Sigmoid colon (tissue), 7 donors: ENCODE measurements around the gene CISH. TPM values are rescaled to one million over a fixed set of nuclear protein-coding genes. Genes with fewer than 3 reads are reported as not detected.
A peak's percentile ranks its signal among the peaks of the same experiment; 100 is the strongest.

ENCODE experiments used
- DNase-seq: peaks from one replicate; pipeline ENCODE4 v3.0.0-alpha.2; 2019
- H3K27ac ChIP-seq, 4 donors: fragments of 200-600 bp; sonication (generic); one replicate each; pipeline ENCODE4 v1.5.1; 2016 to 2019; ENCODE audit warnings: mild to moderate bottlenecking in 1 of 4
- H3K27me3 ChIP-seq, 3 donors: fragments of 200-600 bp; sonication (generic); one replicate each; pipeline ENCODE4 v1.5.1; 2019; ENCODE audit warnings: mild to moderate bottlenecking in 1 of 3
- H3K36me3 ChIP-seq, 4 donors: fragments of 200-600 bp; sonication (generic); one replicate each; pipeline ENCODE4 v1.5.1; 2016 to 2019
- H3K4me1 ChIP-seq, 4 donors: fragments of 200-600 bp; sonication (generic); one replicate each; pipeline ENCODE4 v1.5.1; 2017 to 2019
- H3K4me3 ChIP-seq, 4 donors: fragments of 200-600 bp; sonication (generic); one replicate each; pipeline ENCODE4 v1.5.1; 2017 to 2019; ENCODE audit warnings: mild to moderate bottlenecking in 2 of 4, moderate library complexity in 1 of 4
- H3K9me3 ChIP-seq, 4 donors: fragments of 200-600 bp in 3 of 4; sonication (generic) in 3 of 4; one replicate each; pipeline versions ENCODE4 v1.5.1 to v1.6.1; 2013 to 2019
- EP300 ChIP-seq, 4 donors: sonication (generic); formaldehyde crosslinking; IDR thresholded peaks; one replicate each; pipeline ENCODE4 v1.6.1; 2017; ENCODE audit warnings: antibody characterized with exemption in 4 of 4
- POLR2A ChIP-seq, 2 donors: fragments of 450-650 bp; IDR thresholded peaks; one replicate each; pipeline ENCODE4 v1.6.1; 2016; ENCODE audit warnings: antibody characterized with exemption in 2 of 2, mild to moderate bottlenecking in 2 of 2, moderate library complexity in 2 of 2
- POLR2AphosphoS5 ChIP-seq, 4 donors: sonication (generic); formaldehyde crosslinking; IDR thresholded peaks; one replicate each; pipeline ENCODE4 v1.6.1; 2017; ENCODE audit warnings: antibody characterized with exemption in 4 of 4
- WGBS, 2 donors: extraction: QIAGEN DNeasy Blood & Tissue Kit; methylation state at CpG; one replicate each; pipeline ENCODE4 v1.1.7; 2013; 5-methylcytosine and 5-hydroxymethylcytosine counted together
- intact Hi-C: fragments of 100-400 bp; cut with DNase I; formaldehyde crosslinking; loops from one replicate; pipeline ENCODE4 v1.15.1; 2023
- polyA plus RNA-seq, 3 donors: library from polyadenylated mRNA; stranded (reverse); fragments of 200-250 nt; gene quantifications; one replicate each; pipeline ENCODE4 v1.2.3, GENCODE V29; 2013
- total RNA-seq, 4 donors: library from RNA; depleted of rRNA; stranded (reverse); fragments of >200 nt; gene quantifications; one replicate each; pipeline ENCODE4 v1.1.0, GENCODE V29; 2016
- TF ChIP-seq, protein P1 (sequence below), 4 experiments: fragments of 450-650 bp in 3 of 4; fragments of 200-600 bp in 1 of 4; IDR thresholded peaks; one replicate each; pipeline ENCODE4 v1.5.1; 2016 to 2019; ENCODE audit warnings: antibody characterized with exemption in 4 of 4, mild to moderate bottlenecking in 3 of 4, moderate library complexity in 2 of 4
- donor health status: healthy with polysubstance abuse.
- donor health status: Bipolar disorder and iron deficiency.
- donor health status: healthy.

Gene CISH
- total and polyA plus RNA-seq, 7 donors = 2.1 to 17.0 (median 8.1) TPM

DNA sequence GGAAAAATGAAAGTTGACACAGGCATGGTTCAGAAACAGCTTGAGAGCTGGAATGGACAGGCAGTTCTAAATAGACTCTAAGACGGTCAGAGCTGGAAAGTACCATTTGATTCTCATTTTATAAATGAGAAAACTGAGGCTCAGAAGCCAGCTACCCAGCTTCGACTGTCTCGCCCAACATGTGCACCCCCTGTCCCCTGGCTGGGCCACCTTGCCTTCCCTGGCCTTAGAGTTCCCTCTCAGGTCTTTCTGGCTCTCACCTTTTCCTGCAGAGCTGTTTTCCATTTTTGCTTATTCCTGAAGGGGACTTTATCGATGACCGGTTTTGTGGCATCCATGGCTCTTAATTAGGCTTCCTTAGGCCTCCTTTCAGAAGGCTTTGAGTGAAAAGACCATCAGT, 45.8 kb upstream of the CISH start:
- no peak overlapping the region for H3K27ac ChIP-seq
- TF ChIP-seq POLR2A (IDR thresholded peaks at IDR 0.05) = no peak
- TF ChIP-seq, protein P1, sequence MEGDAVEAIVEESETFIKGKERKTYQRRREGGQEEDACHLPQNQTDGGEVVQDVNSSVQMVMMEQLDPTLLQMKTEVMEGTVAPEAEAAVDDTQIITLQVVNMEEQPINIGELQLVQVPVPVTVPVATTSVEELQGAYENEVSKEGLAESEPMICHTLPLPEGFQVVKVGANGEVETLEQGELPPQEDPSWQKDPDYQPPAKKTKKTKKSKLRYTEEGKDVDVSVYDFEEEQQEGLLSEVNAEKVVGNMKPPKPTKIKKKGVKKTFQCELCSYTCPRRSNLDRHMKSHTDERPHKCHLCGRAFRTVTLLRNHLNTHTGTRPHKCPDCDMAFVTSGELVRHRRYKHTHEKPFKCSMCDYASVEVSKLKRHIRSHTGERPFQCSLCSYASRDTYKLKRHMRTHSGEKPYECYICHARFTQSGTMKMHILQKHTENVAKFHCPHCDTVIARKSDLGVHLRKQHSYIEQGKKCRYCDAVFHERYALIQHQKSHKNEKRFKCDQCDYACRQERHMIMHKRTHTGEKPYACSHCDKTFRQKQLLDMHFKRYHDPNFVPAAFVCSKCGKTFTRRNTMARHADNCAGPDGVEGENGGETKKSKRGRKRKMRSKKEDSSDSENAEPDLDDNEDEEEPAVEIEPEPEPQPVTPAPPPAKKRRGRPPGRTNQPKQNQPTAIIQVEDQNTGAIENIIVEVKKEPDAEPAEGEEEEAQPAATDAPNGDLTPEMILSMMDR (IDR thresholded peaks at IDR 0.05) = no peak
- no peaks in the 10 kb centered on the region for H3K4me1 ChIP-seq
- intact Hi-C loops = no loop called here
- WGBS, 2 donors = 86 to 93% methylated on average over 5 of the region's 5 CpGs
- no peak for DNase-seq
- no peaks in the 10 kb centered on the region for H3K9me3 ChIP-seq
- H3K27me3 ChIP-seq = no peaks in the 10 kb centered on the region
- no peaks in the 10 kb centered on the region for H3K36me3 ChIP-seq
- no peak overlapping the region for H3K4me3 ChIP-seq

DNA sequence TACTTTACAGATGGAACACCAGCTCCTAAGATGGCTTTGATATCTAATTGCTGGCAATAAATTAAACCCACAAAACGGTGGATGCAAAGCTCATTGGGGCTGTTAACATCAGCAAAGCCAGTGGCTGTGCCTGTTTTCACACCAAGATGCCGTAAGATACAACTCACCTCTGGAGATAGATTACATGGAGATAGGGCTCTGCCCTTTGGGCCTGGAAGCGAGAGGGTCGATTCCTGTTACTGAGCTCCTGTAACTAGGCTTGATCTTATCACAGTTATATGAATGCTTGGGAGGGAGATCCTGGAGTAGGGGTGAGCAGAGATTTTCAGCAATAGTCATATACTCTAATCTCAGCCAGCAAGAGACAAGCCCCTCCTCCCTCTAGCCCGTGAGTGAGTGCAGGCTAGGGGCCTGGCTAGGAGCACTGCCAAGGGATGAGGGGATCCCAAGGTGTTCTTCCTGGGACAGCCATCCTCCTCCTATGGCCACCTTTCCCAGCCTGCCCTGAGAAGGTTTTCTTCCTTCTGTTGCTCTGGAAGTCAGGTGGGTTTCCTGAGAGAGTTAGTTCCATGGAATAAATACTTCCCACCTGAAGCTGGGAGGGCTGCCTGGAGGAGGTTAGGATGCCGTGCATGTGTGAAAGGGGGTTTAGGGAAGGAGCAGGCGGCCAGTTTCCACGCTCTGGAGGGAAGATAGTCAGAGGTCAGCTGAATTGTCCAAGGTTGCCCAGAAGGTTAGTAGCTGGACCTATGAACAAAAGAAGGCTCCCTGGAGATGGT, 45.0 kb upstream of the CISH start:
- H3K9me3 ChIP-seq = no peaks in the 10 kb centered on the region
- peak; percentile 45 for DNase-seq
- intact Hi-C loops = no loop called here
- TF ChIP-seq EP300 (IDR thresholded peaks at IDR 0.05) = no peak
- TF ChIP-seq POLR2AphosphoS5 (IDR thresholded peaks at IDR 0.05) = no peak
- no peak for TF ChIP-seq POLR2A (IDR thresholded peaks at IDR 0.05)
- TF ChIP-seq, protein P1 (IDR thresholded peaks at IDR 0.05) = no peak
- no peaks in the 10 kb centered on the region for H3K27me3 ChIP-seq
- no peaks in the 10 kb centered on the region for H3K36me3 ChIP-seq
- WGBS, 2 donors = 65 to 67% methylated on average over 8 of the region's 8 CpGs
- H3K27ac ChIP-seq = no peak overlapping the region
- H3K4me3 ChIP-seq = no peak overlapping the region
- H3K4me1 ChIP-seq = no peaks in the 10 kb centered on the region

DNA sequence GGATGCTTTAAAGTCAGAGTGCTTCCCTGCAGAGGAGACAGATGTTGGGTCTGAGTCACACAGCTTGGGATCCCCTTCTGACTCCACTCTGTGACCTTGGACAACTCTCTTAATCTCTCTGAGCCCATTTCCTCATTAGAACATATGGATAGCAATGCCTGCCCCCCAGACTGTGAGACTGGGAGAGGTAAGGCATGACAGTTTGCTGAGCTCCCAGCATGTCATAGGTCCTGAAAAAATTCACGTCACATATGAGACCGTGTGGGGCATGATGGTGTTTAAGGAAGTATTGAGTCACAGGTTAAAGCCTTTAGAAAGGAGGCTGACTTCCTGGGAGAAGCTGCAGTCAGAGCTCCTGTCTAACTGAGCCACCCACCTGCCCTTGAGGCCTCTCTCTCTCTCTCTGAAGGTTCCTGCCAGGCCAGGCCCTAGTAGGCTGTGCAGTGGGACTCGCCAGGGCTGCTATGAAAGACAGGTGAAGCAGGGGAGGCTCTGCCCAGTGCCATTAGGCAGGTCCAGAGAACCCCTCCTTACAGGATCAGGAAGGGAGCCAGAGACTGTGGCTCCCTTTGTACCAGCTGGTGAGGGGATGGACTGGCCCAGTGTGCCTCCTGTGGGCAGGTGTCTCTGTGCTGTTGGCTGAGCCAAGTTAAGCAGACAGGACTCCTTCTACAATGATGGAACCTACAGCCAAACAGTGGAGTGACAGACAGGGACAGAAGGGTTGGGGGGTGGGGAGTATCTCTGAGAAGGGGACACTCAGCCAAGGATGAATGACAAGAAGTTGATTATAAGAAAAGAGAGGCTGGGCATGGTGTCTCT, 43.6 kb upstream of the CISH start:
- TF ChIP-seq EP300 (IDR thresholded peaks at IDR 0.05) (no peak), POLR2A (IDR thresholded peaks at IDR 0.05) (no peak), POLR2AphosphoS5 (IDR thresholded peaks at IDR 0.05) (no peak)
- TF ChIP-seq, protein P1 (IDR thresholded peaks at IDR 0.05) = no peak
- WGBS, 2 donors = 34 to 39% methylated on average over 3 of the region's 3 CpGs
- Histone ChIP-seq H3K27me3 (no peaks in the 10 kb centered on the region), H3K36me3 (no peaks in the 10 kb centered on the region), H3K4me3 (no peak overlapping the region), H3K27ac (no peak overlapping the region), H3K4me1 (no peaks in the 10 kb centered on the region), H3K9me3 (no peaks in the 10 kb centered on the region)
- DNase-seq = no peak
- intact Hi-C loops = no loop called here

DNA sequence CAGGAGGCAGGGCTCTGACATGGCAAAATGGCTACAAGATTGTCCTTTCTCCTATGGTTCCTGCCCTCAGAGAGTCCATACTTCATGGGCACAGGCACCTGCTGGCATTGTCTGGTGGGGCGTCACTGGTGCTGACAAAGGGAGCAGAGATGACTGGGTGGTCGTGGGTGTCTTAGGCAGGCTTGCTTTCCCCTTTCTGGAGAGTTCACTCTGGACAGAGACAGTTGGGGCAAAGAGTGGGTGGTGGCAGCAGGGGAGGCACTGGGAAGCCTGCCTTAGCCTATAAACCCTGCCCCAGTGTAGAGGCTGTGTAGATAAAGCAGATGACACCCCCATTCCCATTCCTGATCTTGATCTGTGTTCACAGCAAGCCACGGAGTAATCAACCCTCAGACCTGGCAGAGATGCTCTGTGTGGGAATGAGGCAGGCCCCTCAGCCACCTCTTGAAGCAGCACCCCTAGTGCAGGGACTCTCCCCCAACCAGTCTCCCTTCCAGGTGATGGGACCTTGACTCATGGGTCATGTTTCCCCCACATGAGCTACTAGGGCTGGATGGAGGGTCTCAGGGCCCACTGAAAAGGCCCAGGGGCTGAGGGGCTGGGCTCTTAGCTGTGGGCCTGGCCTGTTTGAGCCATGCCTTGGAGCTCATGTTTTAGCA, 42.5 kb upstream of the CISH start:
- H3K27ac ChIP-seq = no peak overlapping the region
- DNase-seq = no peak
- H3K4me1 ChIP-seq = peaks cover 0 to 9% (median 8%) of the 10 kb centered on the region in 4 donors
- 57 to 74% methylated on average over 3 of the region's 3 CpGs for WGBS, 2 donors
- TF ChIP-seq POLR2AphosphoS5 (IDR thresholded peaks at IDR 0.05) (no peak), EP300 (IDR thresholded peaks at IDR 0.05) (no peak), POLR2A (IDR thresholded peaks at IDR 0.05) (no peak)
- TF ChIP-seq, protein P1 (IDR thresholded peaks at IDR 0.05) = no peak
- intact Hi-C loops = no loop called here
- H3K27me3 ChIP-seq = no peaks in the 10 kb centered on the region
- no peaks in the 10 kb centered on the region for H3K36me3 ChIP-seq
- no peaks in the 10 kb centered on the region for H3K9me3 ChIP-seq
- H3K4me3 ChIP-seq = no peak overlapping the region
